ENCODE results near the gene FSTL4.

- no peak for TF ChIP-seq CTCF (IDR thresholded peaks at IDR 0.05)
- TF ChIP-seq ZFX (IDR thresholded peaks at IDR 0.05; ENCODE audit: borderline replicate concordance), result no peak
Observed at GRCh38 chr5:133624316-133624715, 12.0 kb upstream of the FSTL4 start.
